OCI-LY1 (cell line): Measurements from ENCODE around the gene MACF1.

Experiments
- H2AFZ ChIP-seq: fragments of 200-600 bp; sonication (generic), shearing (Covaris generic); 2 replicates; pipeline ENCODE4 v1.6.0; 2014; ENCODE audit warnings: antibody characterized with exemption, mild to moderate bottlenecking, low read length
- H3F3A ChIP-seq: fragments of 200-600 bp; sonication (generic), shearing (Covaris generic); 2 replicates; pipeline ENCODE4 v1.6.0; 2014; ENCODE audit warnings: mild to moderate bottlenecking, antibody characterized with exemption, low read length, moderate library complexity; ENCODE audit not compliant: insufficient read depth
- H3K27ac ChIP-seq: fragments of 200-600 bp; sonication (generic); 2 replicates; pipeline ENCODE4 v1.5.1; 2014; ENCODE audit warnings: low read length, mixed run types, mild to moderate bottlenecking, low read depth; ENCODE audit not compliant: poor library complexity, severe bottlenecking
- H3K27me3 ChIP-seq: fragments of 200-600 bp; sonication (generic); 2 replicates; pipeline ENCODE4 v1.6.0; 2014; ENCODE audit warnings: antibody characterized with exemption, mild to moderate bottlenecking, low read length, moderate library complexity; ENCODE audit not compliant: insufficient read depth
- H3K36me3 ChIP-seq: fragments of 200-600 bp; sonication (generic); 2 replicates; pipeline ENCODE4 v1.6.1; 2014; ENCODE audit warnings: mild to moderate bottlenecking, antibody characterized with exemption, low read length, moderate library complexity, mixed read lengths; ENCODE audit not compliant: insufficient read depth
- H3K4me1 ChIP-seq: fragments of 200-600 bp; sonication (generic); 2 replicates; pipeline ENCODE4 v1.5.1; 2014; ENCODE audit warnings: mild to moderate bottlenecking, low read length, moderate library complexity; ENCODE audit not compliant: insufficient read depth, severe bottlenecking
- H3K4me2 ChIP-seq: fragments of 200-600 bp; sonication (generic), shearing (Covaris generic); 2 replicates; pipeline ENCODE4 v1.6.1; 2014; ENCODE audit warnings: low read length
- H3K4me3 ChIP-seq: fragments of 200-600 bp; sonication (generic); 2 replicates; pipeline ENCODE4 v1.5.1; 2014; ENCODE audit warnings: low read length, low read depth, mild to moderate bottlenecking, mixed read lengths; ENCODE audit not compliant: poor library complexity, severe bottlenecking
- H3K79me2 ChIP-seq: fragments of 200-600 bp; shearing (Covaris generic); 2 replicates; pipeline ENCODE4 v1.6.1; 2016; ENCODE audit warnings: mixed run types, low read length, mixed read lengths; ENCODE audit not compliant: insufficient read depth
- H3K9ac ChIP-seq: fragments of 200-600 bp; sonication (generic), shearing (Covaris generic); 2 replicates; pipeline ENCODE4 v1.6.1; 2014; ENCODE audit warnings: mild to moderate bottlenecking, low read length, mixed read lengths
- H3K9me2 ChIP-seq: fragments of 200-600 bp; sonication (generic), shearing (Covaris generic); 2 replicates; pipeline ENCODE4 v1.6.1; 2014; ENCODE audit warnings: low read depth, mild to moderate bottlenecking, low read length, mixed read lengths
- H3K9me3 ChIP-seq: fragments of 200-600 bp; shearing (Covaris generic); 2 replicates; pipeline ENCODE4 v1.6.1; 2014; ENCODE audit warnings: low read length, mixed read lengths
- H4K20me1 ChIP-seq: fragments of 200-600 bp; sonication (generic), shearing (Covaris generic); 2 replicates; pipeline ENCODE4 v1.6.0; 2016; ENCODE audit warnings: mild to moderate bottlenecking, low read length; ENCODE audit not compliant: insufficient read depth
- CTCF ChIP-seq: fragments of 200-600 bp; sonication (generic), shearing (Covaris generic); IDR thresholded peaks from 2 replicates; pipeline ENCODE4 v1.5.1; 2017; ENCODE audit warnings: mild to moderate bottlenecking, antibody characterized with exemption, low read length, moderate library complexity, mixed read lengths
- EZH2 ChIP-seq: fragments of 200-600 bp; sonication (generic), shearing (Covaris generic); IDR thresholded peaks from 2 replicates; pipeline ENCODE4 v1.8.0; 2017; ENCODE audit warnings: borderline replicate concordance, mixed run types, mild to moderate bottlenecking, antibody characterized with exemption, low read length, moderate library complexity, mixed read lengths

The MACF1 gene

GRCh38 chr1:39416609-39417008 is 212.1 kb downstream of the MACF1 start:
- no peak overlapping the region for H3K4me2 ChIP-seq
- H4K20me1 ChIP-seq: no peaks in the 10 kb centered on the region

GRCh38 chr1:39418236-39418635 is 213.7 kb downstream of the MACF1 start:
- Histone ChIP-seq H2AFZ (no peak overlapping the region), H3K36me3 (peaks cover 5% of the 10 kb centered on the region), H3F3A (no peaks in the 10 kb centered on the region), H4K20me1 (no peaks in the 10 kb centered on the region), H3K4me2 (no peak overlapping the region), H3K9ac (no peak overlapping the region), H3K4me3 (no peak overlapping the region), H3K27ac (no peak overlapping the region), H3K79me2 (no peaks in the 10 kb centered on the region), H3K9me3 (no peaks in the 10 kb centered on the region), H3K4me1 (no peaks in the 10 kb centered on the region), H3K27me3 (no peaks in the 10 kb centered on the region), H3K9me2 (no peaks in the 10 kb centered on the region)
- TF ChIP-seq CTCF (no peak), EZH2 (no peak)

More at GRCh38 chr1:39416609-39417008, 212.1 kb downstream of the MACF1 start:
- H2AFZ ChIP-seq: no peak overlapping the region
- no peak for TF ChIP-seq EZH2
- TF ChIP-seq CTCF: no peak
- H3F3A ChIP-seq: no peaks in the 10 kb centered on the region
- no peaks in the 10 kb centered on the region for H3K27me3 ChIP-seq
- no peaks in the 10 kb centered on the region for H3K79me2 ChIP-seq
- no peaks in the 10 kb centered on the region for H3K9me2 ChIP-seq
- no peak overlapping the region for H3K9ac ChIP-seq
- H3K4me3 ChIP-seq: no peak overlapping the region
- H3K9me3 ChIP-seq: no peaks in the 10 kb centered on the region
- no peaks in the 10 kb centered on the region for H3K4me1 ChIP-seq
- H3K27ac ChIP-seq: no peak overlapping the region
- no peaks in the 10 kb centered on the region; the same call in 1 of the 2 replicates for H3K36me3 ChIP-seq

- no peaks in the 10 kb centered on the region for H3K9me3 ChIP-seq
- H4K20me1 ChIP-seq: no peaks in the 10 kb centered on the region
- no peak overlapping the region for H3K4me3 ChIP-seq
- H2AFZ ChIP-seq: no peak overlapping the region
- no peaks in the 10 kb centered on the region for H3F3A ChIP-seq
- no peak overlapping the region for H3K9ac ChIP-seq
- no peaks in the 10 kb centered on the region for H3K4me1 ChIP-seq
- no peaks in the 10 kb centered on the region for H3K27me3 ChIP-seq
- no peaks in the 10 kb centered on the region for H3K79me2 ChIP-seq
- H3K27ac ChIP-seq: no peak overlapping the region
- H3K9me2 ChIP-seq: no peaks in the 10 kb centered on the region
- TF ChIP-seq CTCF: no peak
- no peak for TF ChIP-seq EZH2
- H3K36me3 ChIP-seq: peaks cover 16% of the 10 kb centered on the region
- H3K4me2 ChIP-seq: no peak overlapping the region
Measured at GRCh38 chr1:39420493-39420892, 216.0 kb downstream of the MACF1 start.
